T-cell (primary cell): ENCODE data around the gene BTBD6. TPM values are rescaled to one million over a fixed set of nuclear protein-coding genes. Genes with fewer than 3 reads are reported as not detected.

ENCODE experiments used
- ATAC-seq, 4 experiments: fragments of 200-7000 bp in 3 of 4; fragments of 150-1000 bp in 1 of 4; cut with Tn5 transposase; replicated peaks in 1 of 4; 1 replicate in 3 of 4; 2 replicates in 1 of 4; pipeline ENCODE4 v1.10.0; 2021; ENCODE audit warnings: moderate library complexity in 3 of 4, mild to moderate bottlenecking in 2 of 4, moderate number of reproducible peaks in 1 of 4
- CTCF ChIA-PET, 2 donors: fragments of 300-600 bp; sonication (Branson Sonifier 250); formaldehyde crosslinking; loops; one replicate each; lab custom pipeline; 2022; ENCODE audit warnings: antibody characterized with exemption in 2 of 2; lab: Charles Lee
- POLR2A ChIA-PET, 2 donors: fragments of 300-600 bp; sonication (Branson Sonifier 250); formaldehyde crosslinking; loops; one replicate each; lab custom pipeline; 2022; ENCODE audit warnings: antibody characterized with exemption in 2 of 2; lab: Charles Lee
- DNase-seq, 35 experiments: peaks; one replicate each; pipeline versions ENCODE4 v3.0.0 to v3.0.0-alpha.2; 2013 to 2023
- H3K27ac ChIP-seq: one replicate; pipeline ENCODE4 v1.5.1; 2013; ENCODE audit warnings: low read length
- H3K27me3 ChIP-seq, 2 experiments: replicated peaks in 1 of 2; 1 replicate in 1 of 2; 2 replicates in 1 of 2; pipeline versions ENCODE4 v1.6.1 to v1.7.0; 2013; ENCODE audit warnings: low read length in 1 of 2, mixed read lengths in 1 of 2; ENCODE audit not compliant: control insufficient read depth in 2 of 2, insufficient read depth in 2 of 2; ENCODE audit errors: extremely low read depth in 1 of 2
- H3K36me3 ChIP-seq, 2 donors: 1 replicate in 1 of 2; 2 replicates in 1 of 2; pipeline versions ENCODE4 v1.6.1 to v1.7.0; 2013; ENCODE audit warnings: low read length in 1 of 2; ENCODE audit not compliant: control insufficient read depth in 2 of 2, insufficient read depth in 1 of 2; ENCODE audit errors: extremely low read depth in 1 of 2
- H3K4me1 ChIP-seq, 2 experiments: 1 replicate in 1 of 2; 2 replicates in 1 of 2; pipeline versions ENCODE4 v1.6.1 to v1.7.0; 2013; ENCODE audit warnings: low read length in 2 of 2, mixed read lengths in 1 of 2; ENCODE audit not compliant: insufficient read depth in 2 of 2, control insufficient read depth in 1 of 2; ENCODE audit errors: extremely low read depth in 1 of 2
- H3K4me3 ChIP-seq, 2 donors: 1 replicate in 1 of 2; 2 replicates in 1 of 2; pipeline versions ENCODE4 v1.5.1 to v1.7.0; 2013; ENCODE audit warnings: mild to moderate bottlenecking in 2 of 2, low read length in 1 of 2, moderate library complexity in 1 of 2; ENCODE audit not compliant: control insufficient read depth in 1 of 2; ENCODE audit errors: extremely low read depth in 1 of 2
- H3K9me3 ChIP-seq: 2 replicates; pipeline ENCODE4 v1.7.0; 2013
- H3K27ac Mint-ChIP-seq, 2 donors: one replicate each; pipeline ENCODE4 v1.8.0; 2020 to 2021; ENCODE audit warnings: mild to moderate bottlenecking in 2 of 2, mixed read lengths in 2 of 2
- H3K27me3 Mint-ChIP-seq, 2 donors: one replicate each; pipeline ENCODE4 v1.8.0; 2021 to 2022; ENCODE audit warnings: mixed read lengths in 2 of 2
- H3K36me3 Mint-ChIP-seq: one replicate; pipeline ENCODE4 v1.8.0; 2021; ENCODE audit warnings: mixed read lengths
- H3K4me1 Mint-ChIP-seq, 3 donors: one replicate each; pipeline ENCODE4 v1.8.0; 2020 to 2022; ENCODE audit warnings: mixed read lengths in 3 of 3, mild to moderate bottlenecking in 1 of 3
- H3K4me3 Mint-ChIP-seq, 3 donors: one replicate each; pipeline ENCODE4 v1.8.0; 2020 to 2022; ENCODE audit warnings: mild to moderate bottlenecking in 3 of 3, mixed read lengths in 3 of 3, moderate library complexity in 3 of 3
- H3K9me3 Mint-ChIP-seq, 3 donors: one replicate each; pipeline ENCODE4 v1.8.0; 2020 to 2022; ENCODE audit warnings: mixed read lengths in 3 of 3
- WGBS: methylation state at CpG from one replicate; pipeline ENCODE4 v1.1.5; 2013; ENCODE audit warnings: missing lambda C conversion rate; ENCODE audit not compliant: insufficient coverage; 5-methylcytosine and 5-hydroxymethylcytosine counted together
- total RNA-seq, 35 experiments: library from RNA in 6 of 35; stranded (reverse) in 6 of 35; fragments of 120-200 nt in 1 of 35; gene quantifications; one replicate each; pipeline versions ENCODE4 v1.2.1 to v1.2.4 and lab custom pipeline; 2013 to 2026

BTBD6 gene
- total RNA-seq, 5 donors from 2014 or later (not counting 1 experiment from before 2014, with no cell fraction given): 36.0 to 55.1 (median 43.3) TPM

GRCh38 chr14:105214324-105214915 lies 33.9 kb upstream of the BTBD6 start:
- Mint-ChIP-seq H3K27me3 (no peaks in the 10 kb centered on the region), H3K4me1 (peaks cover 0 to 10% (median 0%) of the 10 kb centered on the region in 3 donors), H3K9me3 (no peaks in the 10 kb centered on the region), H3K36me3 (peaks cover 21% of the 10 kb centered on the region), H3K4me3 (no peak overlapping the region), H3K27ac (no peak overlapping the region)
- ATAC-seq: no peak
- POLR2A ChIA-PET: no interaction called here
- no peak overlapping the region for H3K4me3 ChIP-seq
- no peaks in the 10 kb centered on the region for H3K9me3 ChIP-seq
- H3K27ac ChIP-seq: no peak overlapping the region
- 94% methylated on average over 12 of the region's 14 CpGs for WGBS
- no peaks in the 10 kb centered on the region for H3K4me1 ChIP-seq
- CTCF ChIA-PET: interaction anchor here in 1 of 2 donors (0.6 kb wide), 1 partner anchor 1350 kb away, joined by 6 read pairs; no protein-coding TSS in a partner anchor
- DNase-seq: no peak
- peaks cover 32 to 50% of the 10 kb centered on the region in 2 donors for H3K36me3 ChIP-seq
- H3K27me3 ChIP-seq: no peaks in the 10 kb centered on the region

DNA sequence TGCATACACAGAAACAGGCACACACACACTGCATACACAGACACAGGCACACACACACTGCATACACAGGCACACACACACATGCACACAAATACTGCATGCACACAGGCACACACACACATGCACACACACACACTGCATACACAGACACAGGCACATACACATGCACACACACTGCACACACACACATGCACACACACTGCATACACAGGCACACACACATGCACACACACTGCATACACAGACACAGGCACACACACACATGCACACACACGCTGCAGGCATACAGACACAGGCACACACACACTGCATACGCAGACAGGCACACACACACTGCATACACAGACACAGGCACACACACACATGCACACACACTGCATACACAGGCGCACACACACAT lies 32.7 kb upstream of the BTBD6 start:
- H3K27me3 ChIP-seq: no peaks in the 10 kb centered on the region
- H3K4me1 ChIP-seq: no peaks in the 10 kb centered on the region
- POLR2A ChIA-PET: no interaction called here
- DNase-seq (no peak), ATAC-seq (no peak)
- 60% methylated on average over 3 of the region's 3 CpGs for WGBS
- no peak overlapping the region for H3K4me3 ChIP-seq
- Mint-ChIP-seq H3K4me1 (peaks cover 0 to 10% (median 0%) of the 10 kb centered on the region in 3 donors), H3K27me3 (no peaks in the 10 kb centered on the region), H3K4me3 (no peak overlapping the region), H3K36me3 (peaks cover 23% of the 10 kb centered on the region), H3K9me3 (no peaks in the 10 kb centered on the region), H3K27ac (no peak overlapping the region)
- H3K36me3 ChIP-seq: peaks cover 39 to 61% of the 10 kb centered on the region in 2 donors
- CTCF ChIA-PET: no interaction called here
- H3K27ac ChIP-seq: no peak overlapping the region
- H3K9me3 ChIP-seq: no peaks in the 10 kb centered on the region

GRCh38 chr14:105216490-105217247 lies 31.7 kb upstream of the BTBD6 start:
- DNase-seq (no peak), ATAC-seq (no peak)
- WGBS: 92% methylated on average over 29 of the region's 30 CpGs
- Mint-ChIP-seq H3K27ac (no peak overlapping the region), H3K36me3 (peaks cover 29% of the 10 kb centered on the region), H3K27me3 (no peaks in the 10 kb centered on the region), H3K9me3 (no peaks in the 10 kb centered on the region), H3K4me1 (peaks cover 0 to 10% (median 0%) of the 10 kb centered on the region in 3 donors), H3K4me3 (no peak overlapping the region)
- H3K27me3 ChIP-seq: no peaks in the 10 kb centered on the region
- H3K4me1 ChIP-seq: no peaks in the 10 kb centered on the region
- peaks cover 34 to 71% of the 10 kb centered on the region in 2 donors for H3K36me3 ChIP-seq
- H3K4me3 ChIP-seq: no peak overlapping the region
- no peaks in the 10 kb centered on the region for H3K9me3 ChIP-seq
- CTCF ChIA-PET: no interaction called here
- POLR2A ChIA-PET: no interaction called here
- H3K27ac ChIP-seq: no peak overlapping the region

DNA sequence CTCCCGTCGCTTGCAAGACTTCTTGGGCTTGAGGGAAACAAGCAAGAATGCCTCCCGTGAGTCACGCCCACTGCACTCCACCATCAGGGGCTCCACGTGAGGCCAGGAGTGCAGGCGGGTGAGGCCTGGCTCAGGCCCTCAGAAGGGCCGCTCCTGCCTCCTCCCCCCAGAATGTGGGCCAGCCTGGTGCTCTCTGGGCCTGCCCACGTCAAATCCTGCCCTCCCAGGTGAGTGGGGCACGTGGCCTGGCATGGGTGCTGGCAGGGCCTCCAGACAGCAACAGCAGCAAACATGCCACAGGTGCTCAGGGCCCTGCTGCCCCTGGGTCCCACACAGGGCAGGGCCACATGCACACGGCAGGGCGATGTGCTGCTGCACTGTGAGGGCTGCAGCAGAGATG lies 30.6 kb upstream of the BTBD6 start:
- no peaks in the 10 kb centered on the region for H3K27me3 Mint-ChIP-seq
- H3K4me3 ChIP-seq: no peak overlapping the region
- H3K9me3 ChIP-seq: no peaks in the 10 kb centered on the region
- no peaks in the 10 kb centered on the region for H3K4me1 ChIP-seq
- no peaks in the 10 kb centered on the region for H3K9me3 Mint-ChIP-seq
- H3K27ac ChIP-seq: no peak overlapping the region
- H3K27me3 ChIP-seq: no peaks in the 10 kb centered on the region
- 100% methylated on average over 11 of the region's 11 CpGs for whole genome bisulfite sequencing
- peaks cover 29 to 68% of the 10 kb centered on the region in 2 donors for H3K36me3 ChIP-seq
- no peak overlapping the region for H3K27ac Mint-ChIP-seq
- ATAC-seq (no peak), DNase-seq (no peak)
- H3K36me3 Mint-ChIP-seq: peaks cover 33% of the 10 kb centered on the region
- POLR2A ChIA-PET: no interaction called here
- H3K4me3 Mint-ChIP-seq: no peak overlapping the region
- CTCF ChIA-PET: no interaction called here
- H3K4me1 Mint-ChIP-seq: peaks cover 0 to 10% (median 0%) of the 10 kb centered on the region in 3 donors

DNA sequence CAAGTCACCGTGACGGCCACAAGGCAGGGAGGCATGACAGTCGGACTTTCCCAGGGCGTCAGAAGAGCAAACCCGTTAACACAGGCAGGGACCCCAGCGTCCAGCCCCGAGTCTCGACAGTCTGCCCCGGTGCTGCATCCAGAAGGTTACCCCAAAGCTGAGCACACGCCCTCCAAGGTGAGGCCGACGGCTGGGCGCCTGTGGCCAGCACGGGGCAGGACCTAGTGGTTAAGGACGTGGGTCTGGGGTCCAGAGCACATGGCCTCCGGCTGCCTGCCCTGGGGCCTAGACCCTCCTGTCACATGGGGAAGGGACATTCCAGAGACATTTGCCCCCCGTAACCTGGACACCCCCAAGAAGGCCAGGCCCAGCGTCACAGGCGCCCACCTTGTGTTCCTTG lies 29.7 kb upstream of the BTBD6 start:
- no peak overlapping the region for H3K4me3 ChIP-seq
- CTCF ChIA-PET: no interaction called here
- H3K27ac ChIP-seq: no peak overlapping the region
- DNase-seq (no peak), ATAC-seq (no peak)
- H3K9me3 ChIP-seq: no peaks in the 10 kb centered on the region
- Mint-ChIP-seq H3K27me3 (no peaks in the 10 kb centered on the region), H3K9me3 (no peaks in the 10 kb centered on the region), H3K36me3 (peaks cover 41% of the 10 kb centered on the region), H3K4me1 (peaks cover 0 to 10% (median 0%) of the 10 kb centered on the region in 3 donors), H3K27ac (no peak overlapping the region), H3K4me3 (no peak overlapping the region)
- H3K36me3 ChIP-seq: peaks cover 35 to 67% of the 10 kb centered on the region in 2 donors
- WGBS: 93% methylated on average over 19 of the region's 19 CpGs
- no peaks in the 10 kb centered on the region for H3K27me3 ChIP-seq
- POLR2A ChIA-PET: no interaction called here
- no peaks in the 10 kb centered on the region for H3K4me1 ChIP-seq

DNA sequence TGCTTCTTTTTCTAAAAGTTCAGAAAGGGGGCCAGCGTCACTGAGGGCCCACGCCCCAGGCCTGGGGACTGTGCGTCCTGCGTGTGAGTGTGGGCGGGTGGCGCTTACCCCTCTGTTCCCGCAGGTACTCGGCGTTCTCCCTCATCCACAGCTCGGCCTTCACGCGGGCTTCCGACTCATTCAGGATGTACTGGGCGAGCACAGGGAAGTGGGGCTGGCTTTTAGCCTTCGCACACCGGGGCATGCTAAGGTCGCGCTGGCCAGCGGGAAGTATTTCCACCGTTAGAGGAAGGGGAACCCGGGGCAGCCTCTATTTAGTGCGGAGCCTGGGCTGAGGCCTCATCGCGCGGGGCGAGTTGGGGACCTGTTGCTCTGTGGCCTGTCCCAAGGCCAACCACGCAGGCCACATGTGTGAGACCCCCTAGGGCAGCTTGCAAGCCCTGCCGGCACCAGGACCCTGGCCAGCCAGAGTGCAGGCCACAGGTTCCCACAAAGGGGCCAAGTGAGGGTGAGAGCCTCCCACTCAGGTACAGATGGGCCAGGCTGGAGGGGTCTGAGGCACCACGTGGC lies 29.2 kb upstream of the BTBD6 start:
- no peaks in the 10 kb centered on the region for H3K27me3 ChIP-seq
- POLR2A ChIA-PET: no interaction called here
- 96% methylated on average over 24 of the region's 29 CpGs for WGBS
- no peak overlapping the region for H3K4me3 ChIP-seq
- ATAC-seq (no peak), DNase-seq (no peak)
- peaks cover 45% of the 10 kb centered on the region for H3K36me3 Mint-ChIP-seq
- no peak overlapping the region for H3K27ac ChIP-seq
- H3K4me1 Mint-ChIP-seq: peaks cover 0 to 10% (median 0%) of the 10 kb centered on the region in 3 donors
- no peak overlapping the region for H3K27ac Mint-ChIP-seq
- H3K4me3 Mint-ChIP-seq: no peak overlapping the region
- CTCF ChIA-PET: no interaction called here
- no peaks in the 10 kb centered on the region for H3K4me1 ChIP-seq
- peaks cover 30 to 62% of the 10 kb centered on the region in 2 donors for H3K36me3 ChIP-seq
- no peaks in the 10 kb centered on the region for H3K27me3 Mint-ChIP-seq
- no peaks in the 10 kb centered on the region for H3K9me3 ChIP-seq
- no peaks in the 10 kb centered on the region for H3K9me3 Mint-ChIP-seq
